AG20443 (cell line): ENCODE data around the gene ZNF565.
A peak's percentile ranks its signal among the peaks of the same experiment; 100 is the strongest.
"Not testable (repeated sequence)": the region's sequence is repeated elsewhere in the genome, so short reads cannot be mapped to it uniquely, and the experiment has no call there.

Experiments
- DNase-seq: peaks from one replicate; pipeline ENCODE4 v3.0.0; 2012; ENCODE audit warnings: low spot score, mixed read lengths

The ZNF565 gene

DNA sequence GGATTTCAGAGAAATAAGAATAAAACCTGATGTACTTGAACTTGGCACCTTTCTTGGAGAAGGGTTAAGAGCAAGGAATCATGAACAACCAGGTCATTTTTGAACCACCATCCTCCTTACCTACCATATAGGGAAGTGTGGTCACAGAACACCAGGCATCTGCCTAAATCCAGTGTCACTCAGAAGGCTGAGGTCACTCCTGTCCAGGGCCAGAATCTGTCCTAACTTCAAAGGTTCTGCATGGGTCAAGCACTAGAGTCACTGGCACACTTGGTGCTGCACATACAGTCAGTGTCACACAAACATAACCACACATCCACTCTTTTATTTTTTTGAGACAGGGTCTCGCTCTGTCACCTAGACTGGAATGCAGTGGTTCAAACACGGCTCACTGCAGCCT is 1.6 kb downstream of the ZNF565 start:
- DNase-seq = no peak

DNA sequence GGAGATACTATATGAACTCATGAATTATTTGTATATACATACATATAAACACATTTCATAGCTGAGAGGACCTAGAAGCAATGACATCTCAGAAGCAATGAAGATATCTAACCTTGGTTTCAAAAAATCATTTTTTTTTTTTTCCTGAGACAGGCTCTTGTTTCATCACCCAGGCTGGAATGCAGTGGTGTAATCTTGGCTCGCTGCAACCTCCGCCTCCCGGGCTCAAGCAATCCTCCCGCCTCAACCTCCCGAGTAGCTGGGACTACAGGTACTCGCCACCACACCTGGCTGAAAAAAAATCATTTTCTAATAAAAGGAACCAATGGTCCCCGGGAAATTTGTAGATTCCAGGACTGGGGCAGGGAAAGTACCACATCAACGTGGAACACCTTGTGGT is 4.0 kb downstream of the ZNF565 start:
- DNase-seq = no peak

DNA sequence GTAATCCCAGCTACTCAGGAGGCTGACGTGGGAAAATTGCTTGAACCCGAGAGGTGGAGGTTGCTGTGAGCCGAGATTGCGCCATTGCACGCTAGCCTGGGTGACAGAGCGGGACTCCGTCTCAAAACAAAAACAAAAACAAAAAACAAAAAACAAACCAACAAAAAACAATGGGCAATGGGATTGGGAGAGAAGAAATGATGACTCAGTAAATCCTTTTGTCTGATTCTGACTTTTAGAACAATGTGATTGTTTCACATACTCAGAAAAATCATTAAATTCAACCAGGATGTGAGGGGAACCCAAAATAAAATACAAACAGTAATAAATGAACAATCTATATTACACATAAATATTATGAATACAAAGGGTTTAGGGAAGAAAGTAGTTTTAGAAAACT is 5.1 kb downstream of the ZNF565 start:
- no peak for DNase-seq

DNA sequence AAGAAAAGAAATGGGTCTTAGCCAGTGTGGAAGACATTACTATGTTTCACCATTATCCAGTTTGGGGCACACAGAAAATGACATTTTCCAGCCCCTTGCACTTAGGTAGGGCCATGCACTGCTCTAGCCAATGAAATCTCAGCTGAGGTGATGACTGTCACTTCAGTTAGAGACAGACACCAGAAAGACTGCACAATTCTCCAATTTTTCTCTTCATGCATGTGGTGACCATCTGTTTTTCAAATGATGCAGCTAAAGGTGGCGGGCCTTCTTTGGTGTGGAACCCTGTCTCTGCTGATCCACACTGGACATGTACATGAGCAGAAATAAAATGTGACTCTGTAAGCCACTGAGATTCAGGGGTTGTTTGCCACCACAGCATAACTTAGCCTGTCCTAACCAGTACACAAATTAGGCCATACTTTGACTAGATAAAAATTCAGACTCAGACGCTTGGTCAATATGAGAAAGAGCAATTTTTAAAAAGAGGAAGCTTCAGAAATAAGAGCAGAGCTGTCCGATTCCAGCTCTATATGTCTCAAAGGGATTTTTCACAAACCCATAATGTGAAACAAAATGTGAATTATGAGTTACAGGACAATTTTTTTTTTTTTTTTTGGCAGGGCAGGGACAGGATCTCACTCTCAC is 6.7 kb downstream of the ZNF565 start:
- DNase-seq = no peak

DNA sequence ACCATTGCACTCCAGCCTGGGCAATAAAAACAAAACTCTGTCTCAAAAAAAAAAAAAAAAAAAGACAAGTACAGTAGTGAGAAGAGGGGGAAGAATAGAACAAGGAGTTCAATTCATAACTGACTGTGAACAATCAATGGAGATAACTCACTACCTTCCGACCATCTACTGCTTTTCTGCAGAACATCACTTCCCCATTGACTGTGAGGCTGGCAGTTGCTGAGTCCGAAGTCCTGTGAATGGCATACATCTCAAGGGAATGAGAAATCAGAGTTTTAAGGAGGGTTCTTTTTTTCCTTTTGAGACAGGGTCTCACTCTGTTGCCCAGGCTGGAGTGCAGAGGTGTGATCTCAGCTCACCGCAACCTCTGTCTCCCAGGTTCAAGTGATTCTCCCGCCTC is 11.2 kb downstream of the ZNF565 start:
- no peak for DNase-seq

DNA sequence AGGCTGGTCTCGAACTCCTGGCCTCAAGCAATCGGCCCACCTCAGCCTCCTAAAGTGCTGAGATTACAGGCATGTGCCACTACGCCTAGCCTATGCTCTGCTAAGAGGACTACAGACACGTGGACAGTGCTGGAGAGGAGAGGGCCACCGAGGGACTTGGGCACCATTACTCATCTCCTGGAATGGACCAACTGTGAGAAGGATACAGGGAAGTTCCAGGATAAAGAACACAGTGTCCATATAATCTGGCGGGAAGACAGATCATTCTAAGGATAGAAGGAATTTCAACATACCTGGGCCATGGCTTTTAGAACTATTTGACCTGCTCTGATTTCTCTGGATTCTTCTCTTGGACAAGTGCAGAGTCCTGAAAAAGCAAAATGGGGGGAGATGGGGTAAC is 12.8 kb downstream of the ZNF565 start:
- no peak for DNase-seq

DNA sequence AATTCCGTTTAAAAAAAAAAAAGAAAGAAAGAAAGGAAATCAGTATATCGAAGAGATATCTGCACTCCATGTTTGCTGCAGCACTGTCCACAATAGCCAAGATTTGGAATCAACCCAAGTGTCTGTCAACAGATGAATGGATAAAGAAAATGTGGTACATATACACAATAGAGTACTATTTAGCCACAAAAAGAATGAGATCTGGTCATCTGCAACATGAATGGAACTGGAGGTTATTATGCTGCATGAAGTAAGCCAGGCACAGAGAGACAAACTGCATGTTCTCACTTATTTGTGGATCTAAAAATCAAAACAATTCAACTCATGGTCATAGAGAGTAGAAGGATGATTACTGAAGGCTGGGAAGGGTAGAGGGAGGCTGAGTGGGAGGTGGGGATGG is 16.3 kb downstream of the ZNF565 start:
- no peak for DNase-seq

DNA sequence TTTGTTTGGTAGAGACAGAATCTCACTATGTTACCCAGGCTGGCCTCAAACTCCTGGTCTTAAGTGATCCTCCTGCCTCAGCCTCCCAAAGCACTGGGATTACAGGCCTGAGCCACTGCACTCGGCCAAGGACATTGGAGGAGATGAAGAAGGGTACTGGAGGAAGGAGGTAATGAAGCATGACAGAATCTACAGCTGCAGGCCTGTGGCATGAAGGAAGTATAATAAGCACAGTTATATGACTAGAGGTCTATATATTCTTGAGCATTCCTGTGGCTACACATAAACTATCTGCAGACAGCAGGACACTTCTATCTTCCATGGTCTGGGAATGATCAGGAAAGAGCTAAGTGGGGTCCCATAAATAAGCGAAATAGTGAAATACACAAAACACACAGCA is 18.2 kb downstream of the ZNF565 start:
- no peak for DNase-seq

DNA sequence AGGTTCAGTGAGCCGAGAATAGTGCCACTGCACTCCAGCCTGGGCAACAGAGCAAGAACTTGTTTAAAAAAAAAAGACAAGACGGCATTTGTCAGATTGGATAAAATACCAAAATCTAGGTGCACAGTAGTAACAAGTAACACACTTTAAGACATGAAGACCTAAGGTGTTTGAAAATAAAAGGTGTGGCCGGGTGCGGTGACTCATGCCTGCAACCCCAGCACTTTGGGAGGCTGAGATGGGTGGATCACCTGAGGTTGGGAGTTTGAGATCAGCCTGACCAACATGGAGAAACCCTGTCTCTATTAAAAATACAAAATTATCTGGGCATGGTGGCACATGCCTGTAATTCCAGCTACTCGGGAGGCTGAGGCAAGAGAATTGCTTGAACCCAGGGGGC is 27.7 kb downstream of the ZNF565 start:
- DNase-seq = not testable (repeated sequence)

DNA sequence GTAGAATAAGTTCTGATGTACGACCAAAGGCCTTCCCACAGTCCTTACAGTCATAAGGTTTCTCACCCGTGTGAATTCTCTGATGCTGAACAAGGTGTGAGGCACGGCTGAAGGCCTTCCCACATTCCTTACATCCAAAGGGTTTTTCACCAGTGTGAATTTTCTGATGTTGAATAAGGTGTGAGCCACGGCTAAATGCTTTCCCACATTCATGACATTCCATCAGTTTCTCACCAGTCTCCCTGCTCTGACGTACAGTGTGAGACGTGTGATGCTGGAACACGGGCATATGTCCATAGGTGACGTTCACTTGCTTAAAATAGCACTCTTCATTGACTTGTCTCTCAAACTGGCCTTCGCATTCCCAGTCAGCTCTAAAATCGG is 31.2 kb downstream of the ZNF565 start:
- no peak for DNase-seq

DNA sequence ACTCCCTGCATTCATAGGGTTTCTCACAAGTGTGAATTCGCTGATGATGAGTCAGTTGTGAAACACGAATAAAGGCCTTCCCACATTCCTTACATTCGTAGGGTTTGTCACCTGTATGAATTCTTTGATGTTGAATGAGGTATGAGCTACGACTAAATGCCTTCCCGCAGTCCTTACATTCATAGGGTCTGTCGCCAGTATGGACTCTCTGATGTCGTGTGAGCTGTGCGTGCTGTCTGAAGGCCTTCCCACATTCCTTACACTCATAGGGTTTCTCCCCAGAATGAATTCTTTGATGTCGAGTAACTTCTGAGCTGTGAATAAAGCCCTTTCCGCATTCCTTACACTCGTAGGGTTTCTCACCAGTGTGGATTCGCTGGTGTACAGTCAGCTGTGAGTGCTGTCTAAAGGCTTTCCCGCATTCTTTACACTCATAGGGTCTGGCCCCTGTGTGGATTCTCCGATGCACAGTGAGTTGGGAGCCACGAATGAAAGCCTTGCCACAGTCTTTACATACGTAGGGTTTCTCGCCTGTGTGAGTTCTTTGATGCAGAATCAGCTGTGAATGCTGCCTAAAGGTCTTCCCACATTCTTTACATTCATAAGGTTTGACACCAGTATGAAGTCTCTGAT is 31.7 kb downstream of the ZNF565 start:
- no peak for DNase-seq

DNA sequence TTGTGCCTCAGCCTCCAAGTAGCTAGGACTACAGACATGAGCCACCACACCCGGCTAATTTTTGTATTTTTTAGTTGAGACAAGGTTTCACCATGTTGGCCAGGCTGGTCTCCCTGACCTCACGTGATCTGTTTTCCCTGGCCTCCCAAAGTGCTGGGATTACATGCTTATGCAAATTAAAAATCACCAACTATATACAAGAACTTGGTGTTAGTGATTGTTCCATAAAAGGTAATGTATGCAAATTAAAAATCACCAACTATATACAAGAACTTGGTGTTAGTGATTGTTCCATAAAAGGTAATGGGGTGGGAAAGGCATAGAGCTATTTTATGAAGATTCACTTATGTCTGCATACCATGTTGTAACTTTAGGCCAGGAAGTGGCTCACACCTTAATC is 35.4 kb downstream of the ZNF565 start:
- DNase-seq = not testable (repeated sequence)

DNA sequence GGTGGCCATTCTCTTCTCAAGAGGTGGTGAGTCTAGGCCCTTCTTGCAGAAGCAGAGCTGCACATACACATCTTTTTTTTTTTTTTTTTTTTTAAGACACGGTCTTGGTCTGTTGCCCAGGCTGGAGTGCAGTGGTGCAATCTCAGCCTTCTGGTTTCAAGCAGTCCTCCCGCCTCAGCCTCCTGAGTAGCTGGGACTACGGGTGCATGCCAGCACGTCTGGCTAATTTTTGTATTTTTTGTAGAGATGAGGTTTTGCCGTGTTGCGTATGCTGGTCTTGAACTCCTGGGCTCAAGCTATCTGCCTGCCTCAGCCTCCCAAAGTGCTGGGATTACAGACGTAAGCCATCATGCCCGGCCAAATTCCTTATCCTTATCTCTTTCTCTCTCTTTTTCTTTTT is 40.6 kb downstream of the ZNF565 start:
- not testable (repeated sequence) for DNase-seq

DNA sequence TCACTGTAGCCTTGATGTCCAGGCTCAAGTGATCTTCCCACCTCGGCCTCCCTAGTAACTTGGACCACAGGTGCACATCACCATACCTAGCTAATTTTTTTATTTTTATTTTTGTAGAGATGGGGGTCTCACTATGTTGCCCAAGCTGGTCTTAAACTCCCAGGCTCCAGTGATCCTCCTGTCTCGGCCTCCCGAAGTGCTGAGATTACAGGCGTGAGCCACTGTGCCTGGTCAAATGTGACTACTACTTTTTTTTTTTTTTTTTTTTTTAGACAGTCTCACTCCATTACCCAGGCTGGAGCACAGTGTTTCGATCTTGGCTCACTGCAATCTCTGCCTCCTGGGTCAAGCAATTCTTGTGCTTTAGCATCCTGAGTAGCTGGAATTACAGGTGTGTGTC is 41.6 kb downstream of the ZNF565 start:
- DNase-seq = no peak

DNA sequence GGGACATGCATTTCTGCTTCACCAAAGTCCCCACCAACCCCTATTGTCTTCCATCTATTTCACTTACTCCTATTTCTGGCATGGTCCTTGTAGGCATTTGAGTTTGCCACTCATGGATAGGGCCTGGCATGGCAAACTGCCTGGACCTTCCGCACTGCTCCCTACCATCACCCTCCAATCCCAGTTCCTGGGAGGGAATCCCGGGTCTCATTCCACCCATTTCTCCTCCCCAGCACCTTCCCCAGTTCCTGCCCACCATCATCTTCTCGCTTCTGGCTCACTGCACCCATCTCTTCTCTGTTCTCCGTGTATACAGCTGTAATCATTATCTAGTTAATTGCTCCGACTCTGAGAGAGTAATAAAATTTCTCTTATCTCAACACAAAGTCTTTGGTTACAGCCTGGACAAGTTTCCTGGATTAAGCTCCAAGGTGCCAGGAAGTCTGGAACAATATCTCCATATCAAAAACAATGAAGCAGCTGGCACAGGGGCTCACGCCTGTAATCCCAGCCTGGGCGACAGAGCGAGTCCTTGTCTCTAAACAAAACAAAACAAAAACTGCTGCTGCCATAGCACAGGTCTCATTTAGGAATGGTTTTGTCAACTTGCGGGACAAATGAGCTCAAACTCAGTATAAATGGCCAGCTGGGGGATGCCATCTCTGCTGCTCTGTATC is 45.2 kb downstream of the ZNF565 start:
- DNase-seq = no peak

DNA sequence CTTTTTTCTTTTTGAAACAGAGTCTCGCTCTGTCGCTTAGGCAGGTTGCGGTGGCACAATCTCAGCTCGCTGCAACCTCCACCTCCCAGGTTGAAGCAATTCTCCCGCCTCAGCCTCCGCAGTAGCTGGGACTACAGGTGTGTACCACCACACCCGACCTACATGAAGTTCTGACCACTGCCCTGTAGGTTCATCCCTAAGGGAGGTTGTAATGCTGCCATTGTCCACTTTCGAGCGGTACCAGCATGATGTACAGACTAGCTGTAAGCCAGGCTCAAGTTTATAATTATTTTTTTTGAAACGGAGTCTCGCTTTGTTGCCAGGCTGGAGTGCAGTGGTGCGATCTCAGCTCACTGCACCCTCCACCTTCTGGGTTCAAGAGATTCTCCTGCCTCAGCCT is 50.7 kb downstream of the ZNF565 start:
- no peak for DNase-seq

DNA sequence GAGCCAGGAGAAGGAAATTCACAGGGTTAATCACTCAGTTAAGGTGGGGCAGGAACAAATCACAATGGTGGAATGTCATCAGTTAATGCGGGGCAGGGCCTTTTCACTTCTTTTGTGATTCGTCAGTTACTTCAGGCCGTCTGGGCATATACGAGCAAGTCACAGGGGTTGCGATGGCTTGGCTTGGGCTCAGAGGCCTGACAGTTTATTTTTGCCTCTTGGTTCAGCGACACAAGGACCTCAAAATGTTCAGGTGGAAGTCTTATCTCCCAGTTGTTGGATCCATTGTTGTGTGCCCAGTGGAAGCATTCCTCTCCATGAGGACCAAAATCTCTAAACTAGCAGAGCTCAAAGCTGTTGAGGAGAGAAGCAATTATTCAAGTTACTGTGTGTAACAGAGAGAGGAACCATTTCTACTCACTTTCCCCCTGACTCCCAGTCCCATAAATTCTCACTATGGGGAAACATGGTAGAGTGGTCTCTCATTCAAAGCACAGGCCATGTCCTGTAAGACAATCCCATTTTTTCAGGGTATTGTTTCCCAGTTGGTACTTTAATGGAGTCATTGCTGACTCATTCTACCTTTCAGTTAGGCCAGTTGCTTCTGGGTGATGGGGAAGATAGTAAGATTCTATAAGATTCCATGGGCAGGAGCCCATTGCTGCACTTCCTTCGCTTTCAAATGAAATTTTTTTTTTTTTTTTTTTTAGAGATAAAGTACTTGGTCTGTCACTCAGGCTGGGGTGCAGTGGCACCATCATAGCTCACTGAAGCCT is 53.5 kb downstream of the ZNF565 start:
- DNase-seq = no peak

DNA sequence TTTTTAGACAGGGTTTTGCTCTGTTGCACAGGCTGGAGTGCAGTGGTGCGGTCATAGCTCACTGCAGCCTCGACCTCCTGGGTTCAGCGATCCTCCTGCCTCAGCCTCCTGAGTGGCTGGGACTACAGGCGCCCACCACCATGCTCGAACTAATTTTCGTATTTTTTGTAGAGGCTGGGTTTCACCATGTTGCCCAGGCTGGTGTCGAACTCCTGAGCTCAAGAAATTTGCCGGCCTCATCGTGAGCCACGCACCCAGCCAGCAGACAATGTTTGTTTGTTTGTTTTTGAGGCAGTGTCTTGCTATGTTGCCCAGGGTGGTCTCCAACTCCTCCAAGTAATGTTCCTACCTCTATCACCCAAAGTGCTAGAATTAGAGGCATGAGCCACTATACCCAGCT is 61.3 kb downstream of the ZNF565 start:
- no peak for DNase-seq

DNA sequence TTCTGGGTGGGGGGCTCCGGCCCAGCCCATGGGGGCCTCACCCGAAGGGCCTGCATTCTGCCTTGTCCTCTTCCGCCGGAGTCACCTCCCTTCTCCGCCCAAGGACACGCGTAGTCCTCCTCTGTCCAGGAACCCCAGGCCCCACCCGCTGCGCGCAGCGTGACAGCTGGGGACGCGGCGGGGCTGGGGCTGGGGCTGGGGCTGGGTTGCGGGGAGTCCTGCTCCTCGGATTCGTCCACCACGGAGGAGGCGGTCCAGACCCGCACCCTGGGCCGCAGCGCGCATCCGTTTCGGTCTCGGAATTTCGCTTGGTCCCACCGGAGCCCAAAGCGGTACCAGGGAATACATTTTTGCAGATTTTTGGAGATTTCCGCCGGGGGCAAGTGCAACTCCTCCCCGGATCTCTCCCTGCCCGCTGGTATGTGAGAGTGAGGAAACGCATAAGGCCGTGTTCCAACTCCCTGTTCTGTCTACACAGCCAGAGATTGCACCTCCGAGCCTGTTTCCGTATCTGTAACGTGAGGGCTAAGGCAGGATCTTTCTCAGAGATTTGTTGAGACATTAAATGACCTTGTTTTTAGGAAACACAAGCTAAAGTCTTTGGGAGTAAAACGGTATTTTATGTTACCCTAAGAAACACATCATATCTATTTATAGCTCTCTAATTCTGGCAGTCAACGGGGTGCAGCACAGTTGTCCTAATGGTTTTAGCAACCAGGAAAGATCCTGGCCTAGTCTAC is 61.9 kb downstream of the ZNF565 start, which contains the start of gene COX7A1:
TSS of gene COX7A1 (minus strand) at position 96 of the 740 bp plus-strand sequence. CDS start at position 56, 40 bp downstream.
- peak; percentile 82 for DNase-seq

DNA sequence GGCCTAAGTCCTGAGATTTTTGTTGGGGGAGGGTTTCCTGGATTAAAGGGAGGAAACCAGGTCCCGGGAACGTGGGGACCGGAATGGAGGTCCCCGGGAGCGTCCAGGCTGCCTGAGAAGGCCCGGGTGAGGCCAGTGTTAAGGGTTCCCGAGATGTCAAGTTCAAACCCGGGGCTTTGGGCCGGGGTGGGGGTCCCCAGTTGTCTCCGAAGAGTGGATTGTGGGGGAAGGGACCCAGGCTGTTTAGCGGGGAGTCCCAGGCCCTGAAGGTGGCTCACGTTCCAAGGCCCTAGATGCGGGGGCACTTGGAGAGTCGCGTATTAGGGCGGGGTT is 62.5 kb downstream of the ZNF565 start:
- peak; percentile 48 for DNase-seq

DNA sequence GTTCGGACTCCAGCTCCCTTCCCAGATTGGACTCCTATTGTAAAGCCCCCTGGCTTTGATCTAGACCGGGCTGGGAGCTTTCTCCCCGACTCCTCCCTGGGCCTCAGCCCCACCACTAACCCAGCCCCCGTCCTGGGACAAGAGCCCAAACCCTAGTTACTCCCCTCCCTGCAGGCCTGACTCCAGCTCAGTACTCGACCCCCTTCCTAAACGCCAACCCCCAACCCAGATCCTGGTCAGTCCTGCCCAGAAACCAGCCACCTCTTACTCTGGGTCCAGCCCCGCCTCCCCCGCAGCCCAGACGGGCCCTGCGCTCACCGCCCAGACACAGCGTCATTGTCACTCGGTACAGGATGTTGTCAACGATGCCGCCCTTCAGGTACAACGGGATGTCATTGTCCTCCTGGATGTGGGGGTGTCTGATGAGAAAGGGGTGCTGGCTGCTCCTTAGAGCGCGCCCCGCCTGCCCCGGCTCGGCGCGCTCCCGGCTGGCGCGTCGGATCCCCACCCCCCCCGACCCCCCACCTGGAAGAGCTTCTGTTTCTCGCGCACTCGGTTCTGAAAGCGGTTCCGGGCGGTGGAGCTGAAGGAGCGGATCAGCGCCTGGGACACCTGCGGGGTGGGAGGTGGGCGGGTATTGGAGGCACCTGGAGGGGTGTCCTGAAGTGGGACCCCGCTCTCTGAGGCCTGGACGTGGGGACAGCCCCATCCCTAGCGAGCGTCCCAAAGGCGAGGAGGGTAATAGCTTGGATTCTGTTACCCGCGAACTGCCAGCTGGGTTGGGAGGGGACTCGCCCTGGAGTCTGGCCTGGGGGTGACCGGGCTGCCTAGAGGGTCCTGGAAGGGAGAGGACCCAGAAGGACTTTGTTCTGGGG is 63.1 kb downstream of the ZNF565 start:
- peak; percentile 72 for DNase-seq
